Measurements from ENCODE around the gene PRKD2. TPM values are rescaled to one million over a fixed set of nuclear protein-coding genes. Genes with fewer than 3 reads are reported as not detected.

Gene PRKD2
- total RNA-seq, 4 donors from 2014 or later, result 21.0 to 36.1 (median 30.2) TPM

DNA sequence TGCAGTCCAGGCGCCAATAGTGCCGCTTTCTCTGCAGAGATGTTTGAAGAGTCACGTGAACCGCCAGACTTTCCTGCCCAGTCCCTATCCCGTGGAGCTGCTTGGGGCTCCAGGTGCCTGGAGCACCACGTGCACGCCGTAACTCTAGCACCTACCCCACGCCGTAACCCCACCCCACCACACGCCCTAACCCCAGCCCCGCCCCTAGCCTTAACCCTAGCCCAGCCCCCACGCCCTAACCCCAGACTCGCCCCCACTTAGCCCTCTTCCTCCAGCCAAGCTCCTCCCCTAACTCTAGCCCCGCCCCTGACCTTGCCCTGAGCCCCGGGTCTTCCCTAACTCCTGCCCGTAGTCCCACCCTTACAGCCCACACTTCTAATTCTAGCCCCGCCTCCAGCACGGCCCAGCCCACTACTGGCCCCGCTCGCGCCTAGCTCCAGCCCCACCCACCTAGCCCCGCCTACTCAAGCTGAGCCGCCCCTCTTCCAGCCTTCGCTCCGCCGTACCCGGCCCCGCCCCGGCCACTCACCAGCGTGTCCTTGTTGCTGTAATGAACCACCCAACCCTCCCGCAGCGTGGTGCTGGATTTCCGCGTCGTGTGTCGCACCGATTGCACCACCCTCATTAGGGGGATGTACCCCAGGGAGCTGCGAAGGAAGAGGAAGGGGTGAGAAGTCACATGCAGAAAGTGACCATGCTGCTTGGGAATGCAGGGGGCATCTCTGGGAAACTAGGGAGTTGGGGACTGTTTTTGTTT is 19.5 kb downstream of the PRKD2 start:
- WGBS, 2 donors, result 28 to 34% methylated on average over 36 to 38 of the region's 39 CpGs
- Histone ChIP-seq H3K27me3 (no peaks in the 10 kb centered on the region), H3K27ac (peak overlapping the region in 3 of 4 donors; percentile 7 to 72 (median 64)), H3K9me3 (no peaks in the 10 kb centered on the region), H3K4me3 (peak overlapping the region in 2 of 4 donors; percentile 26 to 32), H3K4me1 (peaks cover 0 to 13% (median 0%) of the 10 kb centered on the region in 4 donors), H3K36me3 (peaks cover 1 to 94% (median 47%) of the 10 kb centered on the region in 3 donors)
- TF ChIP-seq, protein P1, sequence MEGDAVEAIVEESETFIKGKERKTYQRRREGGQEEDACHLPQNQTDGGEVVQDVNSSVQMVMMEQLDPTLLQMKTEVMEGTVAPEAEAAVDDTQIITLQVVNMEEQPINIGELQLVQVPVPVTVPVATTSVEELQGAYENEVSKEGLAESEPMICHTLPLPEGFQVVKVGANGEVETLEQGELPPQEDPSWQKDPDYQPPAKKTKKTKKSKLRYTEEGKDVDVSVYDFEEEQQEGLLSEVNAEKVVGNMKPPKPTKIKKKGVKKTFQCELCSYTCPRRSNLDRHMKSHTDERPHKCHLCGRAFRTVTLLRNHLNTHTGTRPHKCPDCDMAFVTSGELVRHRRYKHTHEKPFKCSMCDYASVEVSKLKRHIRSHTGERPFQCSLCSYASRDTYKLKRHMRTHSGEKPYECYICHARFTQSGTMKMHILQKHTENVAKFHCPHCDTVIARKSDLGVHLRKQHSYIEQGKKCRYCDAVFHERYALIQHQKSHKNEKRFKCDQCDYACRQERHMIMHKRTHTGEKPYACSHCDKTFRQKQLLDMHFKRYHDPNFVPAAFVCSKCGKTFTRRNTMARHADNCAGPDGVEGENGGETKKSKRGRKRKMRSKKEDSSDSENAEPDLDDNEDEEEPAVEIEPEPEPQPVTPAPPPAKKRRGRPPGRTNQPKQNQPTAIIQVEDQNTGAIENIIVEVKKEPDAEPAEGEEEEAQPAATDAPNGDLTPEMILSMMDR (IDR thresholded peaks at IDR 0.05), result no peak
- no peak for TF ChIP-seq POLR2A (IDR thresholded peaks at IDR 0.05)
- no peak for TF ChIP-seq EP300 (IDR thresholded peaks at IDR 0.05)
- DNase-seq (ENCODE audit: low spot score in 2 of 2), result peak; percentile 79 to 84

DNA sequence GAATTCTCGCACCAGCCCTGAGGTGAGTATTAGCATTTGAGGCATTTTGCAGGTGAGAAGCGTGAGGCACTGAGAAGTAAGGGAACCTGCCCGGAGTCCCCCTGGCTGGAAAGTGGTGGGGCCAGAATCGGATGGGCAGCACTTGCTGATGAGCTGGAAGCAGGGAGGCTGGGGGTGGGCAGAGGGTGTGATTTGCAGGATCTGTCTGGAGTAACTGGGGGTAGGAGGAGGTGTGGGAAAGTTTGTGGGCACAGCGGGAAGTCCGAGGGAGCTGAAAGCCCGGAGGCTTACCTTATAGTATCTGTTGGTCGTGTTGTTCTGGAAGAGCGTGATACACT is 20.1 kb downstream of the PRKD2 start:
- peaks cover 0 to 13% (median 0%) of the 10 kb centered on the region in 4 donors for H3K4me1 ChIP-seq
- 72 to 73% methylated on average over 9 of the region's 9 CpGs for WGBS, 2 donors
- DNase-seq (ENCODE audit: low spot score in 2 of 2), result no peak
- H3K4me3 ChIP-seq, result peak overlapping the region in 1 of 4 donors; percentile 32
- TF ChIP-seq, protein P1 (IDR thresholded peaks at IDR 0.05), result no peak
- TF ChIP-seq POLR2A (IDR thresholded peaks at IDR 0.05) (no peak), EP300 (IDR thresholded peaks at IDR 0.05) (no peak)
- peak overlapping the region in 1 of 4 donors; percentile 72 for H3K27ac ChIP-seq
- peaks cover 0 to 94% (median 52%) of the 10 kb centered on the region in 3 donors for H3K36me3 ChIP-seq
- no peaks in the 10 kb centered on the region for H3K27me3 ChIP-seq
- no peaks in the 10 kb centered on the region for H3K9me3 ChIP-seq

DNA sequence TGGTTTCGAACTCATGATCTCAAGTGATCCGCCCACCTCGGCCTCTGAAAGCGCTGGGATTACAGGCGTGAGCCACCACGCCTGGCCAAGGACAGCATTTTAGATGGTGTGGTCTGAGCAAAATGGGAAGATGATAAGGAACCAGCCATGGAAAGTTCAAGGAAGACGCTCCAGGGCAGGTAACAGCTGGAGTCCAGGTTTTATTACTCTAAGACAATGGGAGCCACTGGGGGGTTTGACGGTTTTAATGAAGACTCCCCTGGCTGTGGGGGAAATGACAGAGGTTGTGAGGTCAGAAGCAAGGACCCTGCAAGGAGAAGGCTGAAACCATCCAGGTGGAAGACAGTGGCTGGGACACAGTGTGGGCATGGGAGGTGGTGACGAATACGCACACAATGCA is 20.9 kb downstream of the PRKD2 start:
- no peak for DNase-seq (ENCODE audit: low spot score in 2 of 2)
- WGBS, 2 donors, result 90 to 96% methylated on average over 10 of the region's 10 CpGs
- no peak overlapping the region for H3K27ac ChIP-seq
- H3K4me3 ChIP-seq, result no peak overlapping the region
- H3K36me3 ChIP-seq, result peaks cover 0 to 94% (median 60%) of the 10 kb centered on the region in 3 donors
- no peaks in the 10 kb centered on the region for H3K27me3 ChIP-seq
- H3K4me1 ChIP-seq, result peaks cover 0 to 13% (median 0%) of the 10 kb centered on the region in 4 donors
- TF ChIP-seq POLR2A (IDR thresholded peaks at IDR 0.05), result no peak
- TF ChIP-seq, protein P1 (IDR thresholded peaks at IDR 0.05), result no peak
- no peak for TF ChIP-seq EP300 (IDR thresholded peaks at IDR 0.05)
- H3K9me3 ChIP-seq, result no peaks in the 10 kb centered on the region

DNA sequence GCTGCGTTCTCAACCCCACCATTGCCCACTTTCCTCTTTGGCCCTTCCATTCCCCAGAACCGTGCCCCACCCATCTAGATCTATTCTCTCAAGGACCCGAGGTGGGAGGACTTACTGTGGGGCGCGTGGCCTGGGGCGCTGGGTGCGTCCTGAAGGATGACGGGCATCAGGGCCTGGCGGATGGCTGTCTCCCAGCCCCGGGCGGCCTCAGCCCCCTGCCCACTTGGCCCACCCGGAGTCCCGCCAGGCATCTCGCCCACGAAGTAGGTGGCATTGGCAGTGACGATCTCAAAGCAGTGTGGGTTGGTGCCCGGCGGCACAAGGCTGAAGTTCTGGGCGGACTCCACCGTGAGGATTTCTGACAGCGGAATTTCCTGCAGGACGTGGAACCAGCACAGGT is 23.2 kb downstream of the PRKD2 start:
- DNase-seq (ENCODE audit: low spot score in 2 of 2), result no peak
- Histone ChIP-seq H3K36me3 (peaks cover 3 to 94% (median 48%) of the 10 kb centered on the region in 3 donors), H3K27ac (no peak overlapping the region), H3K9me3 (no peaks in the 10 kb centered on the region), H3K27me3 (no peaks in the 10 kb centered on the region), H3K4me3 (no peak overlapping the region), H3K4me1 (peaks cover 0 to 13% (median 0%) of the 10 kb centered on the region in 4 donors)
- WGBS, 2 donors, result 91 to 95% methylated on average over 22 of the region's 22 CpGs
- no peak for TF ChIP-seq EP300 (IDR thresholded peaks at IDR 0.05)
- TF ChIP-seq, protein P1 (IDR thresholded peaks at IDR 0.05), result no peak
- no peak for TF ChIP-seq POLR2A (IDR thresholded peaks at IDR 0.05)

All from tibial nerve (tissue), 4 donors.